ENCODE measurements around the gene RASSF3.

Gene RASSF3

GRCh38 chr12:64701283-64701682 lies 91.0 kb downstream of the RASSF3 start:
- Mint-ChIP-seq H3K27me3 (no peaks in the 10 kb centered on the region), H3K27ac (peak overlapping the region; percentile 92), H3K4me3 (peak overlapping the region; percentile 38), H3K36me3 (peaks cover 8% of the 10 kb centered on the region), H3K9me3 (no peaks in the 10 kb centered on the region), H3K4me1 (peaks cover 51% of the 10 kb centered on the region)

DNA sequence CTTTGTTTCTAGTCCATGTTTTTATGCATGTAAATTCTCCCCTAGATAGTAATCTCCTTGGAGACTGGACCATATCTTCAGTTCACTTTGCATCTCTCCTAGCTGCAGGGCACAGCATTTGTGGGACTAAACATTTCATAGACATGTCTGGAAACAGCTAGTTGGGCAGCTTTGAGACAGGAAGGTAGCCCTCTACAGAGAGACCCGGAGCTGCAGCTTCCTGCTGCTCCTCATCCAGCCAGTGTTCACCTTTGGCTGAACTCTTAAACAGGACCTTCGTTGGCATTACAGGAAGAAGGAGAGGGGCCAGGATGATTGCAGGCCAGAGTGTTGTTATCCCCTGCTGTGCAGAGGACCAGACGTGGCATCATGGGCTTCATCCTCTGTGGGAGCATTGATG lies 96.0 kb downstream of the RASSF3 start:
- H3K27me3 Mint-ChIP-seq = no peaks in the 10 kb centered on the region
- H3K4me1 Mint-ChIP-seq = peaks cover 15% of the 10 kb centered on the region
- peaks cover 4% of the 10 kb centered on the region for H3K36me3 Mint-ChIP-seq
- H3K4me3 Mint-ChIP-seq = no peak overlapping the region
- no peak overlapping the region for H3K27ac Mint-ChIP-seq
- no peaks in the 10 kb centered on the region for H3K9me3 Mint-ChIP-seq

DNA sequence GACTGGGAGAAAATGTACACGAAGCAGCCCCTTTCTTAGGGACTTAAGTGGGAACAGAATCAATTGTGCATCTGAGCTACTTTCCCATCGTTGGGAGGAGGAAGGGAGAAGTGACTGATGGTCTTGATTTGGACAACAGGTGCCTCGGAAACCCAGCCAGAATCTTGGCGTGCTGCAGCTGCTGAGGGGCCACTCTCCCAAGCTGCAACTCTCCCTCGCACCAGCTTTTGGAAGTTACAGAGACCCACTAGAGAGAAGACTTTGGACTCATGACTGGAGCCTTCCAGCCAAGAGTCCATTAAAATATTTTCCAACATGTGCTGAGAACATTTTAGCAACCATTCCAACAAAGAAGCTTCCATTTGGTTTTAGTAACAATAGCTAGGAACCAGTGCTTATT lies 96.6 kb downstream of the RASSF3 start:
- H3K27me3 Mint-ChIP-seq = no peaks in the 10 kb centered on the region
- H3K36me3 Mint-ChIP-seq = peaks cover 6% of the 10 kb centered on the region
- no peak overlapping the region for H3K27ac Mint-ChIP-seq
- no peaks in the 10 kb centered on the region for H3K9me3 Mint-ChIP-seq
- peaks cover 9% of the 10 kb centered on the region for H3K4me1 Mint-ChIP-seq
- H3K4me3 Mint-ChIP-seq = no peak overlapping the region

- no peaks in the 10 kb centered on the region for H3K9me3 Mint-ChIP-seq
- no peak overlapping the region for H3K4me3 Mint-ChIP-seq
- no peaks in the 10 kb centered on the region for H3K27me3 Mint-ChIP-seq
- H3K27ac Mint-ChIP-seq = no peak overlapping the region
- peaks cover 6% of the 10 kb centered on the region for H3K36me3 Mint-ChIP-seq
- peaks cover 4% of the 10 kb centered on the region for H3K4me1 Mint-ChIP-seq
Observed at GRCh38 chr12:64707362-64707761, 97.1 kb downstream of the RASSF3 start.

DNA sequence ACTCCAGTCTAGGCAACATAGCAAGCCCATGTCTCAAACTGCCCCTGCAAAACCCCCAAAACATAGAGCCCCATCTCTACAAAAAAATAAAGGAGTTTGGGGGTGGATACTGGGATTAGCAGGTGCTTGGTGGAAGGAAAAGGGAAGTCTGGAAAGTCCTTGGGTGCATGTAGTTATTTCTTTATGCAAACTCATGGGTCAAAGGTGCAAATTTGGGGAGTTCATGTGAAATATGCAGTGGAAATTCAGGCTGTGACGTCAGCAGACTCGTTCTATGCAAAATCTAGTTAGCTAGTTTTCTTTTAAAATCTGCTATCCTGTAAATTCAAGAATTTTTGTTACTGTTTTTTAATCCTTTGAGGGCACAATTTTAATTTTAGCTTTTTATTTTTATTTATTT lies 97.6 kb downstream of the RASSF3 start:
- H3K27me3 Mint-ChIP-seq = no peaks in the 10 kb centered on the region
- H3K4me1 Mint-ChIP-seq = peaks cover 5% of the 10 kb centered on the region
- H3K36me3 Mint-ChIP-seq = peaks cover 6% of the 10 kb centered on the region
- H3K4me3 Mint-ChIP-seq = no peak overlapping the region
- no peak overlapping the region for H3K27ac Mint-ChIP-seq
- no peaks in the 10 kb centered on the region for H3K9me3 Mint-ChIP-seq

GRCh38 chr12:64709429-64709828 lies 99.1 kb downstream of the RASSF3 start:
- Mint-ChIP-seq H3K4me1 (peaks cover 14% of the 10 kb centered on the region), H3K27me3 (no peaks in the 10 kb centered on the region), H3K9me3 (no peaks in the 10 kb centered on the region), H3K36me3 (peaks cover 14% of the 10 kb centered on the region), H3K4me3 (no peak overlapping the region), H3K27ac (no peak overlapping the region)

- H3K4me3 Mint-ChIP-seq = no peak overlapping the region
Observed at GRCh38 chr12:64713376-64713775, 103.1 kb downstream of the RASSF3 start.

DNA sequence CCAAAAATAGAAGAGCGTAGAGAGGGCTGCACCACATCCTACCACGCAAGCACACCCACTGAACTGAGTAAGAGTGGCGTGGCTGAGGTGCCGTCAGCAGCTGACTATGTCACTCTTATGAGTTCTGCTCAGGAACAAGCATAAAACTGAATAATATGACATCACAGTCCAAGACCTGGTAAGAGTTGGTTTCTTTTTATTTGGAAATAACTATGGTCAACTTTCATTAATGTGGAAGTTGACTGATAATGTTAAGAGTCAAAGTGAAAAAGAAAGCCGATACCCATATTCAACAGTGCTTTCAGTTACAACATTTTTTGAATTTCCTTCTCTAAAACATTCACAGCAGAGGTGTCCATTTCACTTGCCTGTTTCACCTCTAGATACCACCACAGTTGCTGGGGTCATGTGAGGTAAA lies 104.3 kb downstream of the RASSF3 start:
- no peak overlapping the region for H3K27ac Mint-ChIP-seq
- no peak overlapping the region for H3K4me3 Mint-ChIP-seq
- no peaks in the 10 kb centered on the region for H3K27me3 Mint-ChIP-seq
- H3K9me3 Mint-ChIP-seq = no peaks in the 10 kb centered on the region
- H3K36me3 Mint-ChIP-seq = peaks cover 36% of the 10 kb centered on the region
- H3K4me1 Mint-ChIP-seq = peaks cover 30% of the 10 kb centered on the region

More at GRCh38 chr12:64713376-64713775, 103.1 kb downstream of the RASSF3 start:
- Mint-ChIP-seq H3K27me3 (no peaks in the 10 kb centered on the region), H3K27ac (no peak overlapping the region), H3K9me3 (no peaks in the 10 kb centered on the region), H3K36me3 (peaks cover 35% of the 10 kb centered on the region), H3K4me1 (peaks cover 30% of the 10 kb centered on the region)

- Mint-ChIP-seq H3K36me3 (peaks cover 39% of the 10 kb centered on the region), H3K4me1 (peaks cover 30% of the 10 kb centered on the region), H3K27ac (peak overlapping the region; percentile 24), H3K4me3 (no peak overlapping the region), H3K9me3 (no peaks in the 10 kb centered on the region), H3K27me3 (no peaks in the 10 kb centered on the region)
Observed at GRCh38 chr12:64716371-64716770, 106.1 kb downstream of the RASSF3 start.

DNA sequence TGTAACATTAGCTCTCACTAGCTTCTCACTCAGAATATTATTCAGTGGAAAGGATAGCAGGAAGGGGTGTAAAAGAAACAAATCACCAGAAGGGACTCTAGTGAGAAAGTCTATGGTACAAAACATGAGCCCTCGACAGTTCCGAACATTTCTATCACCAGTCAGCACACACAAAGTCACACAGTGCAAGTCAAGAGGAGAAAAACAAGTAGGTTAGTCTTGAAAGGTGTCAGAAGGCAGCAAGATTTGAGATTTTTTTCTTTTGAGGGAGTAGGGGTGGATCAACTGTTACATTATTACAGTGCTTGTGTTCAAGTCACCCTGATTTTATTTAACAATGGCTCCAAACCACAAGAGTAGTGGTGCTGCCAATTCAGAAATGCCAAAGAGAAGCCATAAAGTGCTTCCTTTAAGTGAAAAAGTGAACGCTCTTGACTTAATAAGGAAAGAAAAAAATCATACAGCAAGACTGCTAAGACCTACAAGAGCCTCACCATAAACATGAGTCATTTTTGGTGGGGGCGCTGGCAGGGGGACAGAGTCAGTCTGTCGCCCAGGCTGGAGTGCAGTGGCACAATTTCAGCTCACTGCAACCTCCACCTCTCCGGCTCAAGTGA lies 106.7 kb downstream of the RASSF3 start:
- peak overlapping the region; percentile 24 for H3K27ac Mint-ChIP-seq
- H3K4me1 Mint-ChIP-seq = peaks cover 30% of the 10 kb centered on the region
- H3K36me3 Mint-ChIP-seq = peaks cover 39% of the 10 kb centered on the region
- no peak overlapping the region for H3K4me3 Mint-ChIP-seq
- no peaks in the 10 kb centered on the region for H3K9me3 Mint-ChIP-seq
- H3K27me3 Mint-ChIP-seq = no peaks in the 10 kb centered on the region

DNA sequence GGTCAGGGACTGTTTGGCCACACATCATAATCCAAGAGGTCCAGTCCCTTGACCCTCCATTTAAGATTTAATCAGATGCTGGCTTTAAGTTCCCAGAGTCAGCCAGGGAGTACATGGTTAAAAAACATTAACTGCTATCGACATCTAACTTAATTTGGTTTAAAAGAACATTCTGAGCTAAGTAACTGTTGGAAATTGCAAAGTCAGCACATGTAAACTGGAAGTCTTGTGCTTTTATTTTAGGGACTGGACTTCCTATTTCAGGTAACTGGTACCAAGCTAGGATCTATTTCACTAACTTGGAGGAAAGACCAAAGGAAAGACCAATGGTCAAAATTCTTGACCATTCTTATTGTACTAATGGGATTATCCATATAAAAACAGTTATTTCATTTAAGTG lies 108.4 kb downstream of the RASSF3 start:
- Mint-ChIP-seq H3K9me3 (no peaks in the 10 kb centered on the region), H3K4me3 (no peak overlapping the region), H3K36me3 (peaks cover 35% of the 10 kb centered on the region), H3K27me3 (no peaks in the 10 kb centered on the region), H3K4me1 (peaks cover 28% of the 10 kb centered on the region), H3K27ac (no peak overlapping the region)

GRCh38 chr12:64720884-64721283 lies 110.6 kb downstream of the RASSF3 start:
- H3K27ac Mint-ChIP-seq = no peak overlapping the region
- peaks cover 18% of the 10 kb centered on the region for H3K4me1 Mint-ChIP-seq
- no peaks in the 10 kb centered on the region for H3K9me3 Mint-ChIP-seq
- H3K36me3 Mint-ChIP-seq = peaks cover 24% of the 10 kb centered on the region
- no peaks in the 10 kb centered on the region for H3K27me3 Mint-ChIP-seq
- no peak overlapping the region for H3K4me3 Mint-ChIP-seq

GRCh38 chr12:64722835-64723234 lies 112.5 kb downstream of the RASSF3 start:
- no peaks in the 10 kb centered on the region for H3K9me3 Mint-ChIP-seq
- no peak overlapping the region for H3K27ac Mint-ChIP-seq
- H3K4me3 Mint-ChIP-seq = no peak overlapping the region
- H3K4me1 Mint-ChIP-seq = peaks cover 7% of the 10 kb centered on the region
- no peaks in the 10 kb centered on the region for H3K27me3 Mint-ChIP-seq
- H3K36me3 Mint-ChIP-seq = peaks cover 22% of the 10 kb centered on the region

GRCh38 chr12:64723630-64724029 lies 113.3 kb downstream of the RASSF3 start:
- H3K27me3 Mint-ChIP-seq = no peaks in the 10 kb centered on the region
- H3K9me3 Mint-ChIP-seq = no peaks in the 10 kb centered on the region
- H3K4me3 Mint-ChIP-seq = no peak overlapping the region
- H3K4me1 Mint-ChIP-seq = peaks cover 7% of the 10 kb centered on the region
- peaks cover 25% of the 10 kb centered on the region for H3K36me3 Mint-ChIP-seq
- H3K27ac Mint-ChIP-seq = peak overlapping the region; percentile 46

GRCh38 chr12:64724201-64724745 lies 114.0 kb downstream of the RASSF3 start:
- no peaks in the 10 kb centered on the region for H3K9me3 Mint-ChIP-seq
- no peaks in the 10 kb centered on the region for H3K27me3 Mint-ChIP-seq
- H3K4me3 Mint-ChIP-seq = no peak overlapping the region
- peaks cover 27% of the 10 kb centered on the region for H3K36me3 Mint-ChIP-seq
- peaks cover 7% of the 10 kb centered on the region for H3K4me1 Mint-ChIP-seq
- H3K27ac Mint-ChIP-seq = no peak overlapping the region

- Mint-ChIP-seq H3K27ac (peak overlapping the region; percentile 90), H3K9me3 (no peaks in the 10 kb centered on the region), H3K4me3 (peak overlapping the region; percentile 64), H3K27me3 (no peaks in the 10 kb centered on the region), H3K4me1 (peaks cover 19% of the 10 kb centered on the region), H3K36me3 (peaks cover 26% of the 10 kb centered on the region)
Observed at GRCh38 chr12:64729909-64730587, 119.8 kb downstream of the RASSF3 start.
